Activated T-helper 1 cell treated with anti-CD3 and anti-CD28 coated beads, Interleukin-2, amount 50 U/mL, for 16 hours (primary cell): ENCODE measurements around the gene COG7.

Experiments used
- DNase-seq, 2 donors: peaks; one replicate each; pipeline ENCODE4 v3.0.0-alpha.2; 2020; ENCODE audit warnings: low read depth in 1 of 2, low spot score in 1 of 2

COG7 gene

DNA sequence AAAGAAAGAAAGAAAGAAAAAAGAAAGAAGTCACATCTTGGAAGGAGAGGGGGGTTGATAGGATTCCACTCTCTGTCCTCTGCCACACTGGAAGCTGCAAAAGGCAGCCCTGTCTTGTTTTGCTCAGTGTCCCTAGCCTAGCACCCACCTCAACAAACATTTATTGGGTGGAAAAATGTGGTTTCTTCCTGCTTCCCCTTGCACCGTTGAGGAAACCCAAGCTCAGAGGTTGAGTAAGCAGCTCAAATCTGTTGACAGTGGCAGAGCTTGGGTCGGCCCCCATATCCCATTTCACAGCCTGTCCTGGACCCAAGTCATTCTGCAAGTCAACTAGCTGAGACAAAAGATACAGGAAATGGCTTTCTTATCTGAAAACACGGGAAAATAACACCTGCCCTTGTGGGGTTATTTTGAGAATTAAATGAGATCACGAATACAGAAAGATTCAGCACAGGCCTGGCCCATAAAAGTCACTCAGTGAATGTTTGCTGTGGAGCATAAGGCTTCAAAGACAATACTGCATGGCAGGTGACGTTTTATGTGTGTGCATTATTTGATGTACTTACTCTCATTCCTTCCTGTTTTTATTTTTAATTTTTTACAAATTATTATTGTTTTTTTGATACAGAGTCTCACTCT is 87.3 kb downstream of the COG7 start:
- DNase-seq: no peak

DNA sequence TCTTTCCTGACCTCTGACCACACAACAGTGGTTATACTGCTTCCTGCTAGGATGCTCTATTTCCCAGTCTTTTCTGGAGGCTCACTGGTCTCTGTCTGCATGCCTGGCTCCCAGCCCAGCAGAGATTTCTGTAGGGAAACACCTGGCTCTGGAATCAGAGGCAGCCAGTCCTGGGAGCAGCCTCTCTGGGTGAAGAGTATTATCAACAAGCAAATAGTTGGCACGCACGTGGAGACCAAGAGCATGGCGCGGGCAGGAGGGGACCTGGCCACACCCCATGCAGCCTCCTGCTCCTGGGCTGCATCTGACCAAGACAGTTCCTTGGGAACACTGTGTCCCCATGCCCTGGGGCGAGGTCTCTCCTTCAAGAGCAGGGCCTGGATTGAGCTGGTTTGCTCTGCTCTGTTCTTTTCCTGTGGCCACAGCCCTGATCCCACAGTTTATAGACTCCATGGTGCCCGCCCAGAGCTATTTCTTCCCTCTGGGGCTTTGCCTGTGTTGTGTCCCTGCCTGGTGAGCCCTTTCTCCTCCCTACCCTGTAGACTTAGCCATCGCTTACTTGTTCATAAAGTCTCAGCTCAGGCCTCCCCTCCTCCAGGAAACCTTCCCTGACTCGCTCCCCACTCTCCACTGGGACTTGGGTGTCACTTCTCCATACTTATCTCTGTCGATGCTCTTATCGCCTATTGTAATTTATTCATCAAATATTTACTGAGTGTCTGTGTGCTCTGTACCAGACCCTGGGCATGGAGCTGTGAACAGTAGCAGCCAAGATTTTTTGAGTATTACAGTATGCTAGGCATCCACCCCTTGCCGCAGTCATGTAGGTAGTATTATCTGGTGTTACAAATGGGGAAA is 90.3 kb downstream of the COG7 start:
- DNase-seq: no peak

GRCh38 chr16:23359092-23359760 is 93.8 kb downstream of the COG7 start:
- no peak for DNase-seq

DNA sequence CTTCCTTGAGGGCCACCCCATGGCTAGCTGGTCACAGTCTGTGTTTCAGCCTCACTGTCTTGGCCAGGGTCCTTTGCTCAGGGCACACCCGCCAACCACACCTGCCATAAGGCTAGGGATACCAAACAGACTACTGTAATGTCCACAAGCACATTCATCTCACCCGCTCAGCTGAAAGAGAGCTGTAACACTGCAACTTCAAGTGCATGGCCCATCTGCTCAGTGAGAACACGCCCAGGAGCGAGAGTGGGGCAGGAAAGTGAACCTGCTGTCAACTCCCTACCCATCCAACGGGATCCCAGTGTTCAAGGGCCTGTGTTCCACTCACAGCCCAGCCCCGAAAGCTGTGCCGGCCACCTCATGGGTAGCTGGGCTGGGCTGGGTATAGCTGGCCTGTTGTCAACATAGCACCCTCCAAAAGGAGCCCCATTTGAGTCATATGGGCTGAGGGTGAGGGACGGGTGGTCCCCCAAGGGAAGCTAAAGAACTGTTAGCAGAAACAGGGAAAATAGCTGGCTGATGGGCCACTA is 95.2 kb downstream of the COG7 start:
- DNase-seq: no peak

DNA sequence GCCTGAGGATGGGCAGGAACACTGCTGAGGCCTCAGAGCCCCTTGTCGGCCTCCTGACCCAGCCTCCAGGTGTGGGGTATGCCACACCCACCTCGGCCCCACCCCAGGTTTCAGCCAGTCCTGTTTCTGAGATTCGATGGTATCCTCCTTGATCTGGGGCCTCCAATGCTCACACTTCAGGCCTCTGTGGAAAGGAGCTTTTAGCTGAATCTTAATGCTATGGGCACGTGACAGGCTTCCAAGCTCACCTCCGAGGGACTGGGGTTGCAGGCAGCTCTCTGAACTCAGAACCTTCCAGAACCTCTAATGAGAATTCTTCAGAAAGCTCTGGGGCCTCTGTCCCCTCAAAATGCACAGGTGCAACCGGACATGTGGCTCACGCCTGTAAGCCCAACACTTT is 96.0 kb downstream of the COG7 start:
- DNase-seq: no peak

DNA sequence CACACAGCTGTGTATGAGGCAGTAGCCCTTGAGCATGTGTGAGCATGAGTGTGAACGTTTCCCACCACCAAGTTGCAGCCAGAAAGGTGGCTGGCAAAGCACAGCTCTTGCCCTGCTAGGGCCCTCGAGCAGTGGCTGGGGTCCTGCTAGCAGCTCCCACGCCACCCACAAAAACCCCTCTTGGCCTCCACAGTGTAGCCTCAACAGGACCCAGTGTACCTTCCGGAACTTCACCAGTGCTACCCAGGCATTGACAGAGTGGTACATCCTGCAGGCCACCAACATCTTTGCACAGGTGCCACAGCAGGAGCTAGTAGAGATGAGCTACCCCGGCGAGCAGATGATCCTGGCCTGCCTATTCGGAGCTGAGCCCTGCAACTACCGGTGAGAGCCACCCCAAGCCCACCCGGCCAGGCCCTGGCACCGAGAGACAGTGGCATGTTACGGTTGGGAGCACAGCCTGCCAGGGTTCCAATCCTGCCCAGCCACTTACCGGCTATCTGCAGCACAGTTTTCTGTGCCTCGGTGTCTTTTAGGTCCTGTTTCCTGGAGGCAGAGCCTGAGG is 97.8 kb downstream of the COG7 start:
- DNase-seq: no peak

DNA sequence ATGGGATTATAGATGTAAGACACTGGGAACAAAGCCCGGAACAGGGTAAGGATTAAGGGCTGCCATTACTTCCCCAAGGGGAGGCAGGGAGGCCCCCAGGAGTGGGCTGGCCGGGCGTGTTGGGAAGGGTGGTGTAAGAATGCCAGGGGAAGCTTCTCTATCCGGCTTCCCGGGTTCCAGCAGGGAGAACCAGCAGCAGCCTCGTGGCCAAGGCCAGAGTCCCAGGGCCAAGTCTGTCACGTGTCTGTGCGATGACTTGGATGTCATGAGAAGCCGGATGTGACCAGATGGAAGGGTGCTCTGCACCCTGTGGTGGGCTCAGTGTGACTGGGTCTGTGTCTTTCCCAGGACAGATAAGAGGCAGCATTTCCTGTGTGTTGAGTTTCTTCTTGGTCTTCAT is 98.7 kb downstream of the COG7 start:
- DNase-seq: no peak

DNA sequence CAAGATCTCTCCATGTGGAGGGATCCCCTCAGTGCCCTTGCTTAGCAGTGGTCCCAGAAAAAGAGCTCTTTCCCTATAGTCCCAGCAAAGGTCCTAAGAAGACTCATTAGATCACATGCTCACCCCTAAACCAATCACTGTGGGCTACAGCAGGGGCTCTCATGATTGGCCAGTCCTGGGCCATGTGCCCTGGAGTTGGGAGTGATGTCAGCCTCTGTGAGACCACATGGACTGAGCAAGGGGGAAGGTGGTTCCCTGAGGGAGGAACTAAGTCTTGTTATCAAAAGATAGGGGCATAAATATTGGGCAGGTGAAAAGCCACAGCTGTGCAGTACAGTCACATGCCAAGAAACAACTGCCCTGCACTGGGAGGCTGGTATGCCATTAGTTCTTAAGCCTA is 99.5 kb downstream of the COG7 start:
- DNase-seq: no peak

DNA sequence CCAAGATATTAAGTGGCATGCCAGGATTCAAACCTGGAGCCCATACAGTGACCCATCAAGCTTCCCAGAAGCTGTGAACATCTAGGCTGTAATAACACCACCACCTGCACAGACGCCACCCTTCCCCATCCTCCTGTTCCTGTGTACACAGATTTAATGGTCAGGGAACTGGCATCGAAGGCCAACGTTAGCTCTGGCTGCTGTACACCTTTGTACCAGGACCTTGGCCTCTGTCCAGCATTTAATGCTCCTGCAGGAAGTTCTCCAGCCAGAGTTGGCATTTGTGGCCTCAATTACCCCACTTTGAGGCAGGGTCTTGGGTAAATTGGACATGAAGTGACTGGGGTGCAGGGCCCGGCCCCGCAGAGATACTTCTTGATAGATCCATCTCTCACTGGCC is 101.6 kb downstream of the COG7 start:
- no peak for DNase-seq

GRCh38 chr16:23348579-23349469 is 104.2 kb downstream of the COG7 start:
- no peak for DNase-seq

- no peak for DNase-seq
These were observed 107.8 kb downstream of the COG7 start for GRCh38 chr16:23345237-23345636.

- no peak for DNase-seq
These were observed 109.1 kb downstream of the COG7 start for GRCh38 chr16:23343643-23344612.

DNA sequence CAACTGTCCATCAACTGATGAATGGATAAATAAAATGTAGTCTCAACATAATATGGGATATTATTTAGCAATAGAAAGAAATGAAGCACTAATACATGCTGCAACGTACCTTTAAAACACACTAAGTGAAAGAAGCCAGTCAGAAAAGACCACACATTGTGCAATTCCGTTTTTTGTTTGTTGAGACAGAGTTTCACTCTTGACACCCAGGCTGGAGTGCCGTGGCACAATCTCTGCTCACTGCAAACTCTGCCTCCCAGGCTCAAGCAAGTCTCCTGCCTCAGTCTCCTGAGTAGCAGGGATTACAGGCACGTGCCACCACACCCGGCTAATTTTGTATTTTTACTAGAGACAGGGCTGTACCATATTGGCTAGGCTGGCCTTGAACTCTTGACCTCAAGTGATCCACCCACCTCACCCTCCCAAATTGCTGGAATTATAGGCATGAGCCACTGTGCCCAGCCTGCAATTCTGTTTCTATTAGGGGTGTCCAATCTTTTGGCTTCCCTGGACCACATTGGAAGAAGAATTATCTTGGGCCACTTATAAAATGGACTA is 110.8 kb downstream of the COG7 start:
- DNase-seq: no peak

DNA sequence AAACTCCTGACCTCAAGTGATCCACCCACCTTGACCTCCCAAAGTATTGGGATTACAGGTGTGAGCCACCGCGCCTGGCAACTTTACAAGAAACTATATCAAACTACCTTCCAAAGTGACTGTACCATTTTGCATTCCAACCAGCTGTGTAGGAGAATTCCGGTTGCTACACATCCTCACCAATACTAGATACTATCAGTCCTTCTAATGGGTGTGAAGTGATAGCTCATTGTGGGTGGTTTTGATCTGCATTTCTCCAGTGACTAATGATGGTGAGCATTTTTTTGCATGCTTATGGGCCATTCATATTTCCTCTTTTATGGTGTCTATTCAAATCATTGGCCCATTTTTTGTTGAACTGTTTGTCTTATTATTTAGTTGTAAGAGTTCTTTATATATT is 113.2 kb downstream of the COG7 start:
- no peak for DNase-seq
